MM.1S (cell line): ENCODE data around the gene DDX10.

Experiments used
- DNase-seq: peaks from one replicate; pipeline ENCODE4 v3.0.0-alpha.2; 2015
- H2AFZ ChIP-seq: fragments of 300-600 bp; sonication (generic); 2 replicates; pipeline ENCODE4 v1.6.0; 2016; ENCODE audit warnings: antibody characterized with exemption, low read length
- H3F3A ChIP-seq: fragments of 300-600 bp; sonication (generic); 2 replicates; pipeline ENCODE4 v1.6.1; 2016; ENCODE audit warnings: mild to moderate bottlenecking, antibody characterized with exemption, low read length, moderate library complexity, mixed read lengths; ENCODE audit not compliant: insufficient read depth
- H3K27ac ChIP-seq: fragments of 300-600 bp; sonication (generic); 2 replicates; pipeline ENCODE4 v1.5.1; 2016; ENCODE audit warnings: mild to moderate bottlenecking, low read length
- H3K27me3 ChIP-seq: fragments of 300-600 bp; sonication (generic); replicated peaks from 2 replicates; pipeline ENCODE4 v1.6.0; 2016; ENCODE audit warnings: low read length; ENCODE audit not compliant: insufficient read depth
- H3K36me3 ChIP-seq: fragments of 300-600 bp; sonication (generic); replicated peaks from 2 replicates; pipeline ENCODE4 v1.6.1; 2016; ENCODE audit warnings: mild to moderate bottlenecking, low read length, mixed read lengths; ENCODE audit not compliant: insufficient read depth
- H3K4me1 ChIP-seq: fragments of 300-600 bp; sonication (generic); 2 replicates; pipeline ENCODE4 v1.6.1; 2016; ENCODE audit warnings: low read length, mixed read lengths
- H3K4me2 ChIP-seq: fragments of 300-600 bp; sonication (generic); 2 replicates; pipeline ENCODE4 v1.6.0; 2016; ENCODE audit warnings: low read depth, low read length
- H3K4me3 ChIP-seq: fragments of 300-600 bp; sonication (generic); 2 replicates; pipeline ENCODE4 v1.5.1; 2016; ENCODE audit warnings: low read length, mixed read lengths
- H3K79me2 ChIP-seq: fragments of 300-600 bp; sonication (generic); 2 replicates; pipeline ENCODE4 v1.6.1; 2016; ENCODE audit warnings: mixed run types, low read length, mixed read lengths
- H3K9ac ChIP-seq: fragments of 300-600 bp; sonication (generic); 2 replicates; pipeline ENCODE4 v1.6.1; 2016; ENCODE audit warnings: low read length, mixed read lengths
- H3K9me2 ChIP-seq: fragments of 300-600 bp; sonication (generic); replicated peaks from 2 replicates; pipeline ENCODE4 v1.6.1; 2016; ENCODE audit warnings: mild to moderate bottlenecking, low read length, mixed read lengths; ENCODE audit not compliant: insufficient read depth
- H3K9me3 ChIP-seq: fragments of 300-600 bp; sonication (generic); replicated peaks from 2 replicates; pipeline ENCODE4 v1.6.1; 2016; ENCODE audit warnings: mild to moderate bottlenecking, low read length, mixed read lengths; ENCODE audit not compliant: insufficient read depth
- H4K20me1 ChIP-seq: fragments of 300-600 bp; sonication (generic); 2 replicates; pipeline ENCODE4 v1.6.1; 2016; ENCODE audit warnings: mild to moderate bottlenecking, low read length, moderate library complexity, mixed read lengths; ENCODE audit not compliant: insufficient read depth
- EZH2 ChIP-seq: fragments of 300-600 bp; sonication (generic); optimal IDR thresholded peaks from 2 replicates; pipeline ENCODE3; 2017; ENCODE audit warnings: low read depth, mild to moderate bottlenecking, antibody characterized with exemption, low read length, mixed read lengths
- EZH2phosphoT487 ChIP-seq: fragments of 300-600 bp; sonication (generic); IDR thresholded peaks from 2 replicates; pipeline ENCODE4 v1.6.1; 2018; ENCODE audit warnings: antibody characterized with exemption, low read length
- TF ChIP-seq, protein P1 (sequence below): fragments of 300-600 bp; sonication (generic); IDR thresholded peaks from 2 replicates; pipeline ENCODE4 v1.5.1; 2016; ENCODE audit warnings: antibody characterized with exemption, low read length, mixed read lengths

DDX10 gene

DNA sequence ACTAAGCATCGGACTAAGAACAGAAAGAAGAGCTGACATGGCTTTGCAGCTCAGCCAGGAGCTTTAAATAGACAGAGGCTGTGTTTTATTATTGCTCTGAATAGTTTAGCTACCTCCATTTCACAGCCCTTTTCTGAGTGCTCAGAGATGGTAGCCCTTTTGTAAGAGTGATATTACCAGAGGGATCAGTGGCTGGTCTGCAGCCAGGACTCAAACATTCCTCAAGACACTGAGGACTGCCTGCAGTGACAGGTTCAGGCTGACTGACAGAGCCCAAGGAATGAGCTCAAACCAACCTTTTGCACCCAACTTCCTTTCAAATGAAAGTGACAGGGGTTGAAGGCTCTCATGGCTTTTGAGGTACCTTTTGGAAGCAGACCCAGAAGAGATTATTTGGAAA, 189.0 kb downstream of the DDX10 start:
- TF ChIP-seq EZH2: no peak
- TF ChIP-seq, protein P1, sequence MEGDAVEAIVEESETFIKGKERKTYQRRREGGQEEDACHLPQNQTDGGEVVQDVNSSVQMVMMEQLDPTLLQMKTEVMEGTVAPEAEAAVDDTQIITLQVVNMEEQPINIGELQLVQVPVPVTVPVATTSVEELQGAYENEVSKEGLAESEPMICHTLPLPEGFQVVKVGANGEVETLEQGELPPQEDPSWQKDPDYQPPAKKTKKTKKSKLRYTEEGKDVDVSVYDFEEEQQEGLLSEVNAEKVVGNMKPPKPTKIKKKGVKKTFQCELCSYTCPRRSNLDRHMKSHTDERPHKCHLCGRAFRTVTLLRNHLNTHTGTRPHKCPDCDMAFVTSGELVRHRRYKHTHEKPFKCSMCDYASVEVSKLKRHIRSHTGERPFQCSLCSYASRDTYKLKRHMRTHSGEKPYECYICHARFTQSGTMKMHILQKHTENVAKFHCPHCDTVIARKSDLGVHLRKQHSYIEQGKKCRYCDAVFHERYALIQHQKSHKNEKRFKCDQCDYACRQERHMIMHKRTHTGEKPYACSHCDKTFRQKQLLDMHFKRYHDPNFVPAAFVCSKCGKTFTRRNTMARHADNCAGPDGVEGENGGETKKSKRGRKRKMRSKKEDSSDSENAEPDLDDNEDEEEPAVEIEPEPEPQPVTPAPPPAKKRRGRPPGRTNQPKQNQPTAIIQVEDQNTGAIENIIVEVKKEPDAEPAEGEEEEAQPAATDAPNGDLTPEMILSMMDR: no peak
- no peak for TF ChIP-seq EZH2phosphoT487
- peak overlapping the region; percentile 38 for H2AFZ ChIP-seq
- peak overlapping the region; percentile 34 for H3K9ac ChIP-seq
- H3K4me3 ChIP-seq: peak overlapping the region; percentile 47
- no peaks in the 10 kb centered on the region for H4K20me1 ChIP-seq
- no peaks in the 10 kb centered on the region for H3K27me3 ChIP-seq
- H3K27ac ChIP-seq: peak overlapping the region; percentile 85
- no peaks in the 10 kb centered on the region for H3K9me2 ChIP-seq
- no peaks in the 10 kb centered on the region for H3K36me3 ChIP-seq
- peaks cover 13% of the 10 kb centered on the region for H3K79me2 ChIP-seq
- DNase-seq: peak; percentile 46
- peak overlapping the region; percentile 89 for H3K4me2 ChIP-seq
- H3F3A ChIP-seq: peaks cover 21% of the 10 kb centered on the region
- H3K9me3 ChIP-seq: no peaks in the 10 kb centered on the region
- H3K4me1 ChIP-seq: peaks cover 12% of the 10 kb centered on the region

DNA sequence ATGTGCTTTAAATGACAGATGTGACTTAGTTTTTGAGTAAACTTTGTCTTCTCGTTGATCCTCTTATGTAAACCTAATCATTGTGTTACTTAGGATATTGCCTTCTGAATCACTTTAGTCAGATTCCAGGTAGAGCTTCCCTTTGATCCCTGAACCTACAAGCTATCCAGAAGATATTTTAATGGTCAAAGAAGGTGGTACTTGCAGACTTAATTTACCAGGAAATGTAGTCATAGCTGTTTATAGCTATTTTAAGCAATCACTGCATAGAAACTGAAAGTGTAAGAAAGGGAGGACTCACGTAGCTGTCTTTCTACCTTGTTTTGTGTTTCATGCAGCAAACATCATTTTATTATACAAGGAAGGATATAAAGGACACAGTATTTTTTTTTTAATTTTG, 189.5 kb downstream of the DDX10 start:
- peak overlapping the region; percentile 89 for H3K4me2 ChIP-seq
- peaks cover 21% of the 10 kb centered on the region for H3F3A ChIP-seq
- peaks cover 12% of the 10 kb centered on the region for H3K4me1 ChIP-seq
- H3K27me3 ChIP-seq: no peaks in the 10 kb centered on the region
- DNase-seq: peak; percentile 83
- H3K9ac ChIP-seq: peak overlapping the region; percentile 34
- H3K9me2 ChIP-seq: no peaks in the 10 kb centered on the region
- no peaks in the 10 kb centered on the region for H4K20me1 ChIP-seq
- peak overlapping the region; percentile 47 for H3K4me3 ChIP-seq
- peak overlapping the region; percentile 85 for H3K27ac ChIP-seq
- TF ChIP-seq EZH2: no peak
- TF ChIP-seq EZH2phosphoT487: no peak
- H3K36me3 ChIP-seq: no peaks in the 10 kb centered on the region
- H3K9me3 ChIP-seq: no peaks in the 10 kb centered on the region
- H3K79me2 ChIP-seq: peaks cover 13% of the 10 kb centered on the region
- peak overlapping the region; percentile 38; the same call in 1 of the 2 replicates for H2AFZ ChIP-seq

DNA sequence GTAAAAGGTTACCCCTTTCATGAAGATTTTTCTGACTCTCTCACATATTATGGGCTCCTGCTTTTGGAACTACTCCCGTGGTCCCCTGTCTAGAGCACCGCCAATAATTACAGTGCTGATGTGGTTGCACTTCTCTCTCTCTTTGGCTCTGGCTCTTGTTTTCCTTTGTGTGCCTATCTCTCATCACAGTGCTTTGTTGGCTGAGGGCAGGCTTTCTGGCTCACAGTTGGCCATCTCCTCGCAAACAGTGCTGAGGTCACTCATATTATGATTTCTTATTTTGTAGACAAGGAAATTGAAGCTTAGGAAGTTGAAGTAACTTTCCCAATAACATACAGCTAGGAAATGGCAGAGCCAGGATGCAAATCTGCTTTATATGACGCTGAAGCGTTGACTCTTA, 192.5 kb downstream of the DDX10 start:
- Histone ChIP-seq H4K20me1 (no peaks in the 10 kb centered on the region), H2AFZ (no peak overlapping the region), H3K9ac (no peak overlapping the region), H3K36me3 (no peaks in the 10 kb centered on the region), H3K27ac (no peak overlapping the region), H3K27me3 (no peaks in the 10 kb centered on the region), H3K4me3 (no peak overlapping the region), H3K9me2 (no peaks in the 10 kb centered on the region), H3K79me2 (peaks cover 13% of the 10 kb centered on the region), H3F3A (peaks cover 21% of the 10 kb centered on the region), H3K4me1 (peaks cover 12% of the 10 kb centered on the region), H3K4me2 (no peak overlapping the region), H3K9me3 (no peaks in the 10 kb centered on the region)
- no peak for DNase-seq
- TF ChIP-seq, protein P1: no peak
- TF ChIP-seq EZH2 (no peak), EZH2phosphoT487 (no peak)

DNA sequence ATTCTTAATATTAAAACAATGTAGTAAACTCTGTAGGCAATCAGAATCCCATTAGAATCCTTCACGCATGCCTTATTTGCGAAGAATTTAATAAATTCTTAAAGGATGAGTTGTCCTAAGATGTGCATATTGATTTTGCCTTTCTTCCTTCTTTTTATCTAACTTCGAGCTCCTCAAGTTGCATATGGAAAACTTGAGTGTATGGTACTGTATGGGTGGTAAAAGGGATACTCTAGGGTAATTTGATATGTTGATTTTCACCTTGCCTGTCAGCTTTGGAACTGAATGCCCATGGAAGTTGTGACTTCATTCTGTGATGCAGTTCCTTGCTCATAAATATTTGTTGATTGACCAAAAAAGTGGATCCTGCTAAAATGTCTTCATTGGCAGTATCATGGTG, 193.8 kb downstream of the DDX10 start:
- no peaks in the 10 kb centered on the region for H3K36me3 ChIP-seq
- no peaks in the 10 kb centered on the region for H3K9me2 ChIP-seq
- H3K4me1 ChIP-seq: peaks cover 12% of the 10 kb centered on the region
- no peak overlapping the region for H3K4me2 ChIP-seq
- H3F3A ChIP-seq: peaks cover 12% of the 10 kb centered on the region
- H3K79me2 ChIP-seq: peaks cover 13% of the 10 kb centered on the region
- H4K20me1 ChIP-seq: no peaks in the 10 kb centered on the region
- H3K27ac ChIP-seq: no peak overlapping the region
- no peaks in the 10 kb centered on the region for H3K9me3 ChIP-seq
- no peak for DNase-seq
- TF ChIP-seq EZH2phosphoT487 (no peak), EZH2 (no peak)
- TF ChIP-seq, protein P1: no peak
- no peak overlapping the region for H2AFZ ChIP-seq
- no peak overlapping the region for H3K9ac ChIP-seq
- no peak overlapping the region for H3K4me3 ChIP-seq
- no peaks in the 10 kb centered on the region for H3K27me3 ChIP-seq
